WTC11 (cell line): ENCODE results near the gene EHMT1.
"Not testable (repeated sequence)": the region's sequence is repeated elsewhere in the genome, so short reads cannot be mapped to it uniquely, and the experiment has no call there.

Experiments
- ATF1 ChIP-seq: sonication (generic); formaldehyde crosslinking; IDR thresholded peaks from 2 replicates; pipeline ENCODE4 v1.8.1; 2023; ENCODE audit warnings: mild to moderate bottlenecking, moderate library complexity, missing genetic modification reagents
- ATF3 ChIP-seq: sonication (generic); formaldehyde crosslinking; conservative IDR thresholded peaks from 2 replicates; pipeline ENCODE4 v1.8.1; 2022; ENCODE audit warnings: mild to moderate bottlenecking, missing genetic modification reagents
- ETV6 ChIP-seq: sonication (generic); formaldehyde crosslinking; IDR thresholded peaks from 2 replicates; pipeline ENCODE4 v1.8.1; 2022; ENCODE audit warnings: mild to moderate bottlenecking, missing genetic modification reagents
- FOXJ3 ChIP-seq: sonication (generic); formaldehyde crosslinking; IDR thresholded peaks from 2 replicates; pipeline ENCODE4 v1.9.0; 2021; ENCODE audit warnings: missing genetic modification reagents, mild to moderate bottlenecking, borderline replicate concordance
- MLX ChIP-seq: sonication (generic); formaldehyde crosslinking; IDR thresholded peaks from 2 replicates; pipeline ENCODE4 v1.8.1; 2023; ENCODE audit warnings: mild to moderate bottlenecking, missing genetic modification reagents, moderate library complexity
- MYBL2 ChIP-seq: sonication (generic); formaldehyde crosslinking; IDR thresholded peaks from 2 replicates; pipeline ENCODE4 v1.8.1; 2023; ENCODE audit warnings: mild to moderate bottlenecking, moderate library complexity, missing genetic modification reagents
- NFYB ChIP-seq: sonication (generic); formaldehyde crosslinking; conservative IDR thresholded peaks from 2 replicates; pipeline ENCODE4 v1.8.0; 2022; ENCODE audit warnings: low read depth, missing genetic modification reagents
- NR1H2 ChIP-seq: sonication (generic); formaldehyde crosslinking; IDR thresholded peaks from 2 replicates; pipeline ENCODE4 v1.9.0; 2021; ENCODE audit warnings: mild to moderate bottlenecking, moderate library complexity, missing genetic modification reagents
- TEAD1 ChIP-seq: sonication (generic); formaldehyde crosslinking; IDR thresholded peaks from 2 replicates; pipeline ENCODE4 v1.8.0; 2022; ENCODE audit warnings: mild to moderate bottlenecking, missing genetic modification reagents
- TP53 ChIP-seq: sonication (generic); formaldehyde crosslinking; IDR thresholded peaks from 2 replicates; pipeline ENCODE4 v1.8.1; 2023; ENCODE audit warnings: mild to moderate bottlenecking, missing genetic modification reagents
- ZNF232 ChIP-seq: sonication (generic); formaldehyde crosslinking; IDR thresholded peaks from 2 replicates; pipeline ENCODE4 v1.8.0; 2022; ENCODE audit warnings: mild to moderate bottlenecking, missing genetic modification reagents
- TF ChIP-seq, protein P1 (sequence below): fragments of 200-600 bp; IDR thresholded peaks from 2 replicates; pipeline ENCODE4 v1.8.0; 2022; ENCODE audit warnings: antibody characterized with exemption
- TF ChIP-seq, protein P2 (sequence below): sonication (generic); formaldehyde crosslinking; IDR thresholded peaks from 2 replicates; pipeline ENCODE4 v1.8.0; 2022; ENCODE audit warnings: mild to moderate bottlenecking, missing genetic modification reagents
- TF ChIP-seq, protein P3 (sequence below): sonication (generic); formaldehyde crosslinking; IDR thresholded peaks from 2 replicates; pipeline ENCODE4 v1.8.0; 2022; ENCODE audit warnings: missing genetic modification reagents

GRCh38 chr9:137877506-137878122, 258.8 kb downstream of the EHMT1 start, which contains the start of gene CACNA1B:
- not testable (repeated sequence) for TF ChIP-seq TEAD1 (CRISPR knock-in tag); MYBL2 (CRISPR knock-in tag); MLX (CRISPR knock-in tag); TP53 (CRISPR knock-in tag); ETV6; NR1H2 (CRISPR knock-in tag); FOXJ3; ZNF232; ATF1; ATF3 (CRISPR knock-in tag)
- TF ChIP-seq, protein P1, sequence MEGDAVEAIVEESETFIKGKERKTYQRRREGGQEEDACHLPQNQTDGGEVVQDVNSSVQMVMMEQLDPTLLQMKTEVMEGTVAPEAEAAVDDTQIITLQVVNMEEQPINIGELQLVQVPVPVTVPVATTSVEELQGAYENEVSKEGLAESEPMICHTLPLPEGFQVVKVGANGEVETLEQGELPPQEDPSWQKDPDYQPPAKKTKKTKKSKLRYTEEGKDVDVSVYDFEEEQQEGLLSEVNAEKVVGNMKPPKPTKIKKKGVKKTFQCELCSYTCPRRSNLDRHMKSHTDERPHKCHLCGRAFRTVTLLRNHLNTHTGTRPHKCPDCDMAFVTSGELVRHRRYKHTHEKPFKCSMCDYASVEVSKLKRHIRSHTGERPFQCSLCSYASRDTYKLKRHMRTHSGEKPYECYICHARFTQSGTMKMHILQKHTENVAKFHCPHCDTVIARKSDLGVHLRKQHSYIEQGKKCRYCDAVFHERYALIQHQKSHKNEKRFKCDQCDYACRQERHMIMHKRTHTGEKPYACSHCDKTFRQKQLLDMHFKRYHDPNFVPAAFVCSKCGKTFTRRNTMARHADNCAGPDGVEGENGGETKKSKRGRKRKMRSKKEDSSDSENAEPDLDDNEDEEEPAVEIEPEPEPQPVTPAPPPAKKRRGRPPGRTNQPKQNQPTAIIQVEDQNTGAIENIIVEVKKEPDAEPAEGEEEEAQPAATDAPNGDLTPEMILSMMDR: not testable (repeated sequence)
- TF ChIP-seq, protein P2, sequence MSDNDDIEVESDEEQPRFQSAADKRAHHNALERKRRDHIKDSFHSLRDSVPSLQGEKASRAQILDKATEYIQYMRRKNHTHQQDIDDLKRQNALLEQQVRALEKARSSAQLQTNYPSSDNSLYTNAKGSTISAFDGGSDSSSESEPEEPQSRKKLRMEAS (CRISPR knock-in tag): not testable (repeated sequence)
- TF ChIP-seq, protein P3, sequence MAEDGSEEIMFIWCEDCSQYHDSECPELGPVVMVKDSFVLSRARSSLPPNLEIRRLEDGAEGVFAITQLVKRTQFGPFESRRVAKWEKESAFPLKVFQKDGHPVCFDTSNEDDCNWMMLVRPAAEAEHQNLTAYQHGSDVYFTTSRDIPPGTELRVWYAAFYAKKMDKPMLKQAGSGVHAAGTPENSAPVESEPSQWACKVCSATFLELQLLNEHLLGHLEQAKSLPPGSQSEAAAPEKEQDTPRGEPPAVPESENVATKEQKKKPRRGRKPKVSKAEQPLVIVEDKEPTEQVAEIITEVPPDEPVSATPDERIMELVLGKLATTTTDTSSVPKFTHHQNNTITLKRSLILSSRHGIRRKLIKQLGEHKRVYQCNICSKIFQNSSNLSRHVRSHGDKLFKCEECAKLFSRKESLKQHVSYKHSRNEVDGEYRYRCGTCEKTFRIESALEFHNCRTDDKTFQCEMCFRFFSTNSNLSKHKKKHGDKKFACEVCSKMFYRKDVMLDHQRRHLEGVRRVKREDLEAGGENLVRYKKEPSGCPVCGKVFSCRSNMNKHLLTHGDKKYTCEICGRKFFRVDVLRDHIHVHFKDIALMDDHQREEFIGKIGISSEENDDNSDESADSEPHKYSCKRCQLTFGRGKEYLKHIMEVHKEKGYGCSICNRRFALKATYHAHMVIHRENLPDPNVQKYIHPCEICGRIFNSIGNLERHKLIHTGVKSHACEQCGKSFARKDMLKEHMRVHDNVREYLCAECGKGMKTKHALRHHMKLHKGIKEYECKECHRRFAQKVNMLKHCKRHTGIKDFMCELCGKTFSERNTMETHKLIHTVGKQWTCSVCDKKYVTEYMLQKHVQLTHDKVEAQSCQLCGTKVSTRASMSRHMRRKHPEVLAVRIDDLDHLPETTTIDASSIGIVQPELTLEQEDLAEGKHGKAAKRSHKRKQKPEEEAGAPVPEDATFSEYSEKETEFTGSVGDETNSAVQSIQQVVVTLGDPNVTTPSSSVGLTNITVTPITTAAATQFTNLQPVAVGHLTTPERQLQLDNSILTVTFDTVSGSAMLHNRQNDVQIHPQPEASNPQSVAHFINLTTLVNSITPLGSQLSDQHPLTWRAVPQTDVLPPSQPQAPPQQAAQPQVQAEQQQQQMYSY (CRISPR knock-in tag): not testable (repeated sequence)
- 0 out of 2 replicates have a peak, but pooled peaks have one; percentile 13 for TF ChIP-seq NFYB
